Right renal pelvis (tissue), 4 donors: Measurements from ENCODE around the gene CFAP251. TPM values are rescaled to one million over a fixed set of nuclear protein-coding genes. Genes with fewer than 3 reads are reported as not detected.

Experiments
- DNase-seq, 4 donors: peaks; one replicate each; pipeline ENCODE4 v3.0.0-alpha.2; 2013; ENCODE audit warnings: low read depth in 4 of 4, low spot score in 3 of 4, missing footprints in 1 of 4
- polyA plus RNA-seq, 4 donors: library from polyadenylated mRNA; unstranded; fragments of 120-200 nt; gene quantifications; one replicate each; pipeline ENCODE4 v1.2.1, GENCODE V29; 2013; ENCODE audit not compliant: insufficient read length in 4 of 4

The CFAP251 gene
- polyA plus RNA-seq, 4 donors: 9.6 to 14.5 (median 10.3) TPM

GRCh38 chr12:121996050-121996944, 77.9 kb downstream of the CFAP251 start:
- DNase-seq: no peak

- no peak for DNase-seq
Measured at GRCh38 chr12:121996945-121997612, 78.7 kb downstream of the CFAP251 start.

- no peak for DNase-seq
Measured at GRCh38 chr12:122001466-122002209, 83.2 kb downstream of the CFAP251 start.

DNA sequence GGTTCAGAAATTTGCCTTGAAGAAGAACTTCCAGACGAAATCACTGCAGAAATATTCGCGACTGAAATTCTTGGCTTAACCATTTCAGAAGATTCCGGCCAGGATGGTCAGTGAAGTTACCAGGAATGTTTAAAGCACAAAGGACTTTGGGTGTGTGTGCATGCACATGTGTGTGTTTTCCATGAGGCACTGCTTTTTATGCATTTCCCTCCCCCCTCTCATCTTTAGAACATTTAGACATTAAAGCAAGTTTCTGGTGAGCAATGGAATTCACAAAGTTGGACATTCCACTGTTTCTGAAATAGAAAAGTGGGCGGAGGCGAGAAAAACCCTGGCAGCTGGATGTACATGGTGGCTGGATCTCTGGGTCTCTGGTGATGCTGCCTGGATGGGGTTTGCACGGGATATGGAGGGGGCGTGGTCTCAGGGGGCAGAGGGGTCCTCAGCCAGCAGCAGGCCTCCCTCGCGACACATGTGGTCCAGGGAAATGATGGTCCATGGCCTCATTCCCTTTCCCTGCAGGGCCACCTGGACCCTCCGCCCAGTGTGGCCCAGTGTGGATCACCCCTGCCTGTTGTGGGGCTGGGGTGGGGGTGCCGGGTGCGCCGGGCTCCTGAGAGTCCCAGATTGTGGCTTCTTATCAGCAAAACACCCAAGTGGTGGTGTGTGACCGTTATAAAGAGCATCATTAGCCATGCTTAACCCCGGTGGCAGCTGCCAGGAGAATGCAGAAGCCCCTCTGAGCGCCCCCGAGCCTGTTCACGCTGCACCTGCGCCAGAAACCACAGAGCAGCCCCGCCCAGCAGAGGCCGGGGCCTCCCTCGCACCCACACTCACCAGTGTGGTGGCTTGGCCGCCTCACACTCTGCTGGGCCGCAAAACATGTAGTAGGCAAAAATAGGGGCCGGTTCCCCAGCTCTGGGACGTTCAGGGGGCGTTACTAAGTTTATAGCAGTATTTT, 85.5 kb downstream of the CFAP251 start:
- DNase-seq: no peak

GRCh38 chr12:122004633-122005071, 86.3 kb downstream of the CFAP251 start:
- DNase-seq: no peak

DNA sequence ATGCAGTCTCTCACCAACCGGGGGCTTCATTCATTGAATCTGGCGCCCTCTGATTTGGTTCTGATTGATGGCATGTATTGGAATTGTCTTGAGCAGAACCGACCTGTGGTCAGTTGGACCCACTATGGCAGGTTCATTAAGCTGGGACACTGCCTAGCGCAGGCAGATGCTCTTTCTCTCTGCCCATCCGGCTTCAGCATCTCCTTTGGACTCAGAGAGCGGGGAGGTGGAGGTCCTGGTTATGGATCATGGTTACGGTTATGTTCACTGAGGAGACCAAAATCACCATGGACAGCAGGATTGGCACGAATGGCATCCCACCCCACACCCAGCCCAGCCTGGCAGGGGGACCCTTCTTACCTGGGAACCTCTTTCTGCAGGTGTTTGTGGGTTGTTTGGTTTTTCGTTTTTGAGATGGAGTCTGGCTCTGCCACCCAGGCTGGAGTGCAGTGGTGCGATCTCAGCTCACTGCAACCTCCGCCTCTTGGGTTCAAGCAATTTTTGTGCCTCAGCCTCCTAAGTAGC, 86.9 kb downstream of the CFAP251 start:
- DNase-seq: no peak

DNA sequence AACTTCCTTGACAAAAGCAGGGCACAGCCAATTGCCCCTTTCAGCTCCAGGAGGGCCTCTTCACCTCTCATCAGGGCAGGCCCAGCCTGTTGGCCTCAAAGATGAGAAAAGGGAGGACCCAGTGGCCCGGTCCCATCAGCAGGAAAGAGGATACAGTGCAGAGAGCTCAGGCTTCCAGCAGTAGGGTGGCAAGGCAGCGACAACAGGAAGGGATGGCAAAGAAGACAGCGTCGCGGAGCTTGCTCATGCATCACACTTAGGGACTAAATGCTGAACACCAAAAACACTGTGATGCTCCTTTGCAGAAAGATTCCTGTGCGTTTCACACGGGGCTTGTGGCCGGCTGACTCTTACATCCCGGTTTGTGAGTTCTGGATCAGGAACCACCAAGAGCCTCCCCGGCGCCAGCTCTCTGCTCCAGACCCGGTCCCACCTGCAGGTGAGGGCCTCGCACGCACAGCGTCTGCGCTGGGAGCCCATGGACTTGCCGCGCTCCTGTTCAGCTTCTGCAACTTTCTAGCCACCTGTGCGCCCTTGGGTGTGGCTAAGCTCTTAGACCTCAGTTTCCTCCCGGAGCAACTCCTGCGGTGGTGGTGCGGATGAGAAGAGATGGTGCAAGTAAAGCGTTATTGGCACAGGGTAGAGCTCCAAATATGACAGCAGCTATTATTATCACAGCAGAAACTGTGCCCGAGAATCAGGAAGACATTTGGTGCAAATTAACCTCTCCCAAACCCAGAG, 88.0 kb downstream of the CFAP251 start:
- no peak for DNase-seq

- no peak for DNase-seq
Measured at GRCh38 chr12:122009741-122010140, 91.3 kb downstream of the CFAP251 start.

DNA sequence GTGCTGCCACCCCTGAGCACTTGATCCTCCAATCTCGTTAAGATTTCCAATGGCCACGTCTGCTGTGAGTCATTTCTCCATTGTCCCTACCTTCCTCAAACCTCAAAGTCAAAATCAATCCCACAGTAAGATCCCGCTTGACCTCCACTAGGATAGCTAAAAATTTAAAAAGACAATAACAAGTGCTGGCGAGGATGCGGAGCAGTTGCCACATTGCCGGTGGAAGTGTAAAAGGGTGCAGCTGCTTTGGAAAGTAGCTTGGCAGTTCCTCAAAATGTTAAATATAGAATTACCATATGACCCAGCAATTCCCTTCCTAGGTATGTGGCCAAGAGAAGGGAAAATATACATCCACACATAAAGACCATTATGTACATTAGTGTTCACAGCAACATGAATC, 93.8 kb downstream of the CFAP251 start:
- no peak for DNase-seq

DNA sequence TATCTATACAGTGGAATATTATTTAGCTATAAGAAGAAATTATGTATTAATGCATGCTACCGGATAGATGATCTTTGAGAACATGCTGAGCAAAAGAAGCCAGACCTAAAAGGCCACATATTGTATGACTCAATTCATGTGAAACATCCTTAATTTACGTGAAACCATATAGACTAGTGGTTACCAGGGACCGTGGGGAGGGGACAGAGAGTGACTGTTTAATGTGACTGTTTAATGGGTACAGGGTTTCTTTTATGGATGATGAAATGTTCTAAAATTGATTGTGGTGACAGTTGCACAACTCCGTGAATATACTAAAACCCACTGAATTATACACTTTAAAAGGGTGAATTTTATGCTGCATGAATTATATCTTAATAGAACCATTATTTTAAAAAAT, 94.7 kb downstream of the CFAP251 start:
- DNase-seq: no peak

GRCh38 chr12:122013791-122014590, 95.6 kb downstream of the CFAP251 start:
- no peak for DNase-seq

GRCh38 chr12:122014781-122015180, 96.4 kb downstream of the CFAP251 start:
- no peak for DNase-seq

GRCh38 chr12:122018457-122018856, 100.1 kb downstream of the CFAP251 start:
- no peak for DNase-seq

GRCh38 chr12:122018937-122019336, 100.5 kb downstream of the CFAP251 start:
- DNase-seq: no peak

DNA sequence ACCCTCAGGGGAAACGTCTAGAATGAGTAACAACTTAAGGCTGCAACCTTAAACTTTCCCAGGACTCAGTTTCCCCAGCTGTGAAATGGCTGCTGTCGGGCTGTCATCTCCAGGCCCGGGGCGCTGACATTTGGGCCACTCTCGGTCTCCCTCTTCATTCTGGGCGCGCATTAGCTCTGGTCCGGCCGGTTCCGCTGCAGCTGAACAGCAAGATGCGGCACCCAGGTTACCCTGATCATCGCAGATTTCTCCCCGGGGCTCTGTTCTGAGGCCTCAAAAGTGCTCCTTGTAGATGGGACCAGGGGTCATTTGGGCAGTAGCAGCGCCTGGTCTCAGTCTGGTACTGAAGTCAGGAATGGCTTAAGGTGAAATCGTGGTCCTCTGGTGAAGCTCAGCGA, 102.4 kb downstream of the CFAP251 start:
- no peak for DNase-seq

DNA sequence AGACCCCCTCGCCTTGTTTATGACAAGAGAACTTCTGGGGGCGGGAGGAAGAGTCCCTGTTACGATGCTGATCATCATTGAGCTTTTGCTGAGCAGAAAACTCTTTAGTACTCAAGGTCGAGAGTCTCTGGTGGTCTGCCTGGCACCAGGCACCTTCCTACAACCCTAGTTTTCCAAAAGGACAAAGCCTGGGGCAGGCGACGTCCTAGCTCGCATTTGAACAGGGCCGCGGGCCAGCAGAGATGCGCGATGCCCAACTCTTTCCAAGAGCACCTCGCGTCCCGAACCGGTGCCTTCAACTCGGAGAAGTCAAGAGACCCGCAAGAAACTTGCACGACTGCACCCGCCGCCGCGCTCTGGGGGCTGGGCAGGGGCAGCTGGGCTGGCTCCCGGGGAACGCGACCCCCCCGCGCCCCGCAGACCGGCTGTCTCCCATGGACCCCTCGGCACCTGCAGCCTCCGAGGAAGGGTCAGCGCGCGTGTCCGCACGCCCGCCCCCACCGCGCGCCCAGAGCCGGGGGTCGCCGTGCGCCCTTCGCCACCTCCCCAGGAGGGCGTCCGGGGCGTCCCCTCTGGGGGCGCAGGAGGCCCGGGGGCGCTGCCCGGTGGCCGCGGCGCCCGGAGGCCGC, 102.9 kb downstream of the CFAP251 start:
- DNase-seq: no peak

DNA sequence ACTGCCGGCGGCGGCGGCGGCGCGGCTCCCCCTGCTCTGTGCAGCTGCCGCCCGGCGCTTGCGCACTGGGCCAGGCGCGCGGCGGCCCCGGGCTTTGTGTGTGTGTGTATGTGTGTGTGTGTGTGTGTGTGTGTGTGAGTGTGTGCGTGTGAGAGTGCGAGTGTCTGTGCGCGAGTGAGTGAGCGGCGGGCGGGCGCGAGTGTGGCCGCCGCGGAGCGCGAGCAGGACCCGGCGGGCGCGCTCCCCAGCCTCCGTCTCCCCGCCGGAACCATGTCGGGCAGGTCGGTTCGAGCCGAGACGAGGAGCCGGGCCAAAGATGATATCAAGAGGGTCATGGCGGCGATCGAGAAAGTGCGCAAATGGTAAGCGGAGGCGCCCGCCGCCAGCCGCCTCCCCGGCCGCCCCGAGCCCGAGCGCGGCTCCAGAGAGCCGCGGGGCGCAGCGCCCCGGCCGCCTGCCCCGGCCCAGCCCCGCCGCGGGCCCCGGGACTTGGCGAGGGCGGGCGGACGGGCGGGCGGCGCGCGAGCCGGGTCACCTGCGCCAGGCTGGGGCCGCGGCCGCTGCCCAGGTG, 103.5 kb downstream of the CFAP251 start, which contains the start of gene BCL7A:
Gene BCL7A, plus strand, starts transcription at position 63 of the 571 bp plus-strand sequence. Its CDS starts 208 bp downstream, at position 271.
- no peak for DNase-seq
